ENCODE data around the gene FRMPD1.

FRMPD1 gene

DNA sequence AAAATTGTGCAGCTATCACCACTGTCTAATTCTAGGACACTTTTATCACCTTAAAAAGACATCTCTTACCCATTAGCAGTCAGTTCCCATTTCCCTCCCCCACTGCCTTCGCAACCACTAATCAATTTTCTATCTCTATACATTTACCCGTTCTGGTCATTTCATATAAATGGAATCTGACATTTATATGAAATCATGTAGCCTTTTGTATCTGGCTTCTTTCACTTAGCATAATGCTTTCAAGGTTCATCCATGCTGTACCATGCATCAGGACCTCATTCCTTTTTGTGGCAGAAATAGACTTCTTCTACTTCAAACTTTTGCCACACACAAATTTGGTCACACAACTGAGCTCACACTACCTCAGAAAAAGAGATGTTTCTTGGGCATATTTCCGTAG is 32.2 kb downstream of the FRMPD1 start:
- no peak for DNase-seq

DNA sequence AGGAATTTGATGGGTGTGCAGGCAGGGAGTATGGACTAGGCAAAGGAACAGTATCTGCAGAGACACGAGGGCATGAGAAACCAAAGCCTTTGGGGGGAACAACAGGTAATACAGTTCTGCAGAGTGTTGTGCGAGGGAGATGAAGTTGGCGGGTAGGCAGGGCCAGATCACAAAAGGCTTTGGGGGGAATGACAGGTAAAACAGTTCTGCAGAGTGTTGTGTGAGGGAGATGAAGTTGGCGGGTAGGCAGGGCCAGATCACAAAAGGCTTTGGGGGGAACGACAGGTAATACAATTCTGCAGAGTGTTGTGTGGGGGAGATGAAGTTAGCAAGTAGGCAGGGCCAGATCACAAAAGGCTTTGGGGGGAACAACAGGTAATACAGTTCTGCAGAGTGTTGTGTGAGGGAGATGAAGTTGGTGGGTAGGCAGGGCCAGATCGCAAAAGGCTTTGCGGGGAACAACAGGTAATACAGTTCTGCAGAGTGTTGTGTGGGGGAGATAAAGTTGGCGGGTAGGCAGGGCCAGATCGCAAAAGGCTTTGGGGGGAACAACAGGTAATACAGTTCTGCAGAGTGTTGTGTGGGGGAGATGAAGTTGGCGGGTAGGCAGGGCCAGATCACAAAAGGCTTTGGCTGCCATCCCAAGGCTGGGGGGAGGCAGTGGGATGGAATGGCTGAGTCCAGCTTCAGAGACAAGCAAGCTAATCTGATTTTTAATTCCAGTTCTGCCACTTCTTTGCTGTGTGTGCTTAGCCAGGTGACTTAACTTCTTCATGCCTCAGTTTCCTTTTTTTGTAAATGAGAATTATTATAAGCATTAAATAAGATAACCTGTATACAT is 33.0 kb downstream of the FRMPD1 start:
- DNase-seq: no peak

DNA sequence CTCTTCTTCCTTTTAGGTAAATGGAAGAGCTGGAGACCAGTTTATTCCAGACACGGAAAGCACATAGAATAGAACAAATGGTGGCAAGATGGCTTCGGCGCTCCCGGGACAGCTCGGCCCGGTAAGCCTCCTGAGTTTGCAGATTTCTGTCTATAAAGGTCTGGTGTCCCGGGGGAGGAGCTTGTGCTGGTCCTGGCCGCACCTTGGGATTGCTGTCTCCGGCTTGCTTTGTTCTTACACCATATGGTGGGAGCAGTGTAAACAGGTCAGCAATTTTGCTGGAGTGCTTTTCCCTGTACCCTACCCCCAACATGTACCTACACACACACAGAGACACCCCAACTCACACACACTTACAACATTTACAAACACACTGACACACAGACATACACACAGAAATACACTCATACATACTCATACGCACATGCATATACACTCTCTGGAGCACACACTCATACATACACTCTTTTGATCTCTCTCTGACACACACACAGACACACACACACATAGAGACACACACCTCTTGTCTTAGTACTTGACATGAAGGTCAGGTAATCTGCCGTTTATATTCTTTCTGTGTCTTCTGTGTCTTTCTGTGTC is 42.0 kb downstream of the FRMPD1 start:
- DNase-seq: no peak

DNA sequence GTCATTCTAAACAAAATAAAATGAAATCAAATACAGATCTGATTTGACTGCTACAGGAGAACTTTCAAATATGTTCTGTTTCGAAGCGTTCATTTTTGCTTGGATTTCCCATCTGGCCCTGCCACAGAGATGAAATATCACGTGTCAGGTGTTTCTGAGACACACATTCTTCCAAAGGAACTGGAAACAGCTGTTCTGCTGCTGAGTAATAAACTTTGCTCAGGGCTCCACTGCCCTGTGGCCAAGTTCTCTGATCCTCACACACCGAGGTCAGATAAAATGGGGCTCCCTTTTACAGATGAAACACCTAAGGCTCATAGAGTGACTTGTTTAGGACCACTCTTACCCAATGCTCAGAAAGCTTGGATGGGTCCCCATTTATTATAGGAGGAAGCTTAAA is 42.5 kb downstream of the FRMPD1 start:
- no peak for DNase-seq

DNA sequence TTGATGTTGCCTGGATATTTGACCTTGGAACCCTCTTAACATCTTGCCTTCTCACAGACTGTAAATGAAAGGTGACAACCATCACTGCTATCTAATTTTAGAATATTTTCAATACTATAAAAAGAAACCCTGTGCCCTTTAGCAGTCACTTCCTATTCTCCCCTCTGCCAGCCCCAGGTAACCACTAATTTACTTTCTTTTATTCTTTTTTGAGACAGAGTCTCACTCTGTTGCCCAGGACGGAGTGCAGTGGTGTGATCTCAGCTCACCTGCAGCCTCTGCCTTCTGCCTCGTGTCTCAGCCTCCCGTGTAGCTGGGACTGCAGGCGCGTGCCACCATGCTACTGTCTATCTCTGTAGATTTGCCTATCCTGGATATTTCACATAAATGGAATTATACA is 43.6 kb downstream of the FRMPD1 start:
- DNase-seq: no peak

DNA sequence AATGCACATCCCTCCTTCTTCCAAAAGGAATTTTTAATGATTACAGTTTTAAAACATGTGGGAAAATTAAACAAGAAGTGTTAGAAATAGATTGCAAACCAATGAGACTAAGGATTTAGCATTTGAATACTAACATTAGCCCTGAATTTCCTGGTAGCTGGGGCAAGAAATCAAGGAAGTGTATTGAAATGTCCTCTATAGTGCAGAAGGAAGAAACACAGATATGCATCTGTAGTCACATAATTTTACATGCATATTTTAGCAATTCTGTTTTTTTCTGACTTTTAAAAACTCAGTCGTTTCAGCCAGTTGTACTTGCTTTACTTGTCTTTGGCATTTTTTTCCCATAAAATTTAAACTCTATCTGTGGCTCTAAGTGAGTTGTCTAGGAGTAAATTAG is 45.8 kb downstream of the FRMPD1 start:
- DNase-seq: no peak

DNA sequence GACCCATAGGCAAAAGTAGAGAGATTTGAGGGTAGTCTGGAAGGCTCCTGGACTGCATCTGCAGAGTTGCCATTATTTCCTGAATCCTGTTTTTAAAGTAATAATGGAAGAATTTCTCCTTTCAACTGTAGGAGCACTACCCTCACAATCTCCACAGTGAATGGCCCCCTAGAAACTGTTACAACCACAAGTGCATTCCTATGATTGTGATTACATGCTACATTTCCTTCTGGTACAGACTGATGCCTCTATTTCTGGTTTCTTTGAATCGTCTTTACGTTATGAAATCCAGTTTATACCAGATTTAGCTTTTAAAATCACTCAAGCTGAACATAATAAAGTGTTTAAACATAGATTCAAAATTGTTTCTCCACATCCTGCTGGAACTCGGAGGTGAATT is 49.4 kb downstream of the FRMPD1 start:
- DNase-seq: no peak

DNA sequence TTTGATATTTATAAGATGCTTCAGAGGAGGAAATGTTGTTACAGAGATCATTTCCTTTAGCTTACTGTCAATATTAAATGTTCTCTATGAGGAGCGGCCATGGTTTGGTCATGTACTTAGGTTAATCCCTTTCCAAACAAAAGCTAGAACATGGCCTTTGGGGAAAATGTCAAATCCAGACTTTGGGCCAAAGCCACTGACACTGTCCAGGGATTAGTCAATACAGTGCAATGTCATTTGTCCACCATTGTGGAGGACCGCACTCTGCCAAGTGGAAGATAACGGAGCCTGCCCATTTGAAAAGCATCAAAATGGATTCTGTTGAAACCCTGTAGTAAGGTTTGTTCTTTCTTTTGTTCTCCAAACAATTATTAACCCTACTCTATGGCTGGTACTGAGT is 50.1 kb downstream of the FRMPD1 start:
- no peak for DNase-seq

DNA sequence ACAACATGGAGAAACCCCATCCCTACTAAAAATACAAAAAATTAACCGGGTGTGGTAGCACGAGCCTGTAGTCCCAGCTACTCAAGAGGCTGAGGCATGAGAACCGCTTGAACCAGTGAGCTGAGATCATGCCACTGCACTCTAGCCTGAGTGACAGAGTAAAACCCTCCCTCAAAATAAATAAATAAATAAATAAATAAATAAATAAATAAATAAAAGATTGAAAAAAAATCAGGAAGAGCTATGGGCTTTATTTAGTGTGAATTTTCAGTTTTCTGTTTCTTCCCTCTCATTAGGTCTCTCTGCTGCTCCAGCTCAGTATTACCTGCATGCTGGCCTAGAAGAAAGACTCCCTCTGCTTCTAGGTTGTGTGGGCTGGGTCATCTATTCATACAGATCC is 55.0 kb downstream of the FRMPD1 start:
- DNase-seq: no peak

DNA sequence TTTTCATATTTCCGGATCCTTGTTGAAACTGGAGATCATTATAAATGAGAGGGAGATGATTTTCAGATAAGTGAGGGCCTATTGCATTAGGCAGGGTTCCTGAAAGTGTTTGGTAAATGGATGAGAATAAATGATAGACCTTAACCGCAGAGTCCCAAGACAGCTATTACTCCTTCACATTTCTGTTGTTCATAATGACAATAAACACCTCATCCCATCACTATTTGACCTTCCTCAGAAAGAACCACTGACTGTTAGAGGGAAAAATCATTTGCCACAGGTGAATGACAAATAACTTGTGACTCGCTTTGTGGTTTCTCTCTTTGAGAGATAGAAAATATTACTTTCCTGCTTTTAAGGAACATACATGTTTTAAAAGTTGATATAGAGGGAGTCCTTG is 55.5 kb downstream of the FRMPD1 start:
- DNase-seq: no peak

DNA sequence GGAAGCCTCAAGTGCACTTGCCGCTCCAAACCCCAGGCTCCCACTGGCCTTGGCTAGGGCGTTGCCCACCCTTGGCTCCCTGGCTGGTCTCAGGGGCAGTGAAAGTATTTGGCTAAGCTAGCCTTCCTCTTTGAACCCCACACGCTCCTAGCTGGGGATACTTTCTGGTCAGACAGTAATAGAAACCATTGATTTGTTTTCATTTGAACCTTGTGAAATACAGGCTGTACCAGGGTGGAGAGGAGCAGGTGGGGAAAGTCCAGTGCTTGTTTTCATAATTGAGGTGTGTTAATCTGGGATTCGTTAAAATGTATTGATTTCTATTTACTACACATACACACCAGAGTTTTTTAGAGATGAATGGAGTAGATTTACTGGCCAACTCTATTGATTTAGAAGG is 57.0 kb downstream of the FRMPD1 start:
- DNase-seq: no peak

DNA sequence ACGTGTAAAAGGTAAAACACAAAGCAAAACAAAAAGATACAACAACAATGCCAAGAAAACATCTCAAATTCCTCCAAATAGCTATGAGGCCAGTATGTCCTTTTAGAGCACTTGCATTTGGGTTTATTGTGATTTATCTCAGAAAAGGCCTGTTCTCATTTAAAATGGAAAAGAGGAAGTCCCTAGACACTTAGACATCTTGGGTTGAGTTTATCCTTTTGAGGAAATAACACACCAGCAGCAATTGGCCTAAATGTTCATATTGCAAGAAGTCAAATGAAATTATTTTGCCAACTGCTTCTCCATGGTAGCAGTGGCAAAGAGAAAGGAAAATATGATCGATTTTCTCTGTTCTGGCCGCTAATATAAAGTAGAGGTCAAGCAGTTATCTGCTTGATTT is 59.3 kb downstream of the FRMPD1 start:
- no peak for DNase-seq

DNA sequence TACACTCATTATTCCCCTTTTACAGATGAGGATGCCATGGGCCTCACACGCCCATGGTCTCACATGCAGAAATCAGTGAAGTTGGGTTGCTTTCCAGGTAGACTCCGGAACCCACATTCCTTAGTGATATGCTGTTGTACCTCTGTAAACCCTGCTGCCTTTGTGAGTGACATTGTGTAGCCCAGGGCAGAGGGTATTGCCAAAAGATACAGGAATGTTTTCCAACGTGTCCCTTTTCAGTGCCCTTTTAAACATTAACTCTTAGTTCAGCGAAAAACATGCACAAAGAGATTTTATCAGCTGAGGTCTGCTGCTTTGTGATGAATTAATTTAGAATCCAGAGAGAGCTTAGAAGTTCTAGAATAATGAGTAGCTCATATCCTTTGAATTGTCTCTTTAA is 64.5 kb downstream of the FRMPD1 start:
- DNase-seq: no peak

DNA sequence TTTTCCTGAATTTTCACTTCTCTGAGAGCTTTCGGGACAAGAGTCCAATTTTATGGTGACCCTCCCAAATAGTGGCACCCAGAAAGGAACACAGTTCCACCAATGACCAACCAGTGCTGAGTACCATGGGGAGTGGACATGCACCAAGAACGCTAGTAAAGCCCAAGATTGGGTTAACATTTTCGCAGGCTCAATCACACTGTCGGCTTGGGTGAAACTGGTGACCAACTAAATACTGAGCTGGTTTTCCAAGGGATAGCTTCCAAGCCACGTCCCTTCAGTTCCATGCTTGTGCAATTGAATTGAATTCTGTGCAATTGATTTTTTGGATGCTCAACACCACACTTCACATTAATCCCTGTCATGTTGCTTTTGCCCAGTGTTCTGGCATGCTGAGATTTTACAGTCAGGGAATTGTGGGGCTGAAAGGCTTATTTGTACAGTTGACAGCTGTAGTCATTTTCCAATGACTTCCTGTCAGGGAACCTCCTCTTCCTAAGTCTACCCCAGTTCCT is 65.3 kb downstream of the FRMPD1 start:
- DNase-seq: no peak

DNA sequence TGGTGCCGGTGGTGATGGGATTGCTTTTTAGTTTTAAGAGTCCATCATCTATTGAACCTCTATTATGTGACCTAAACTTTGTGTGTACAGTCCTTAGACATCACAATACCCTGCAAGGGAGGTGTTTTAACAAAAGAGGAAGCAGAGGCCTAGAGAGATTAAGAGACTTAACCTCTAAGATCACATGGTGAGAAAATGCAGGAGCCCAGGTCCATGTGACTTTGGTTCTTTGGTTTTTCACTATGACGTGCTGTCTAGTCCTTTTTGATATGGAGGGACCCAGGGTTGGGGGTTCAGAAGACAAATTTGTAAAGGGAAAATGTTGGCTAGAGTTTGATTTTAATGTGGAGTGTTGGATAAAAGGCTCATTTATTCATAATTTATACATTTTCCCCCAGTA is 68.8 kb downstream of the FRMPD1 start:
- no peak for DNase-seq

DNA sequence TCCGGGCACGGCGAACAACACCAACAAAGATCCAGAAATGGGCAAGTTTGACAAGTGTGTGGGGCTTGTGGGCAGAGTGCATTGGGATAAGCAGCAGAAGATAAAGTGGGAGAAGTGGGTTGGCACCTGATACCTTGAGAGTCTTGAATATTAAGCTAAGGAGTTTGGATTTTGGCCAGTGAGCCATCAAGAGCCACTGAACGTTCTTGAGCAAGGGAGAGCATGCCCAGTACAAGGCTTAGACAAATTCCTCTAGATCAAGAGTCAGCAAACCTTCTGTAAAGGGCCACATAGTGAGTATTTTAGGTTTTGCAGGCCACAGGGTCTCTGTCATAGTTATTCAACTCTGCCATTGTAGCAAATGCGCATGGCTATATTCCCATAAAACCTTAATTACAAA is 76.3 kb downstream of the FRMPD1 start:
- no peak for DNase-seq

DNA sequence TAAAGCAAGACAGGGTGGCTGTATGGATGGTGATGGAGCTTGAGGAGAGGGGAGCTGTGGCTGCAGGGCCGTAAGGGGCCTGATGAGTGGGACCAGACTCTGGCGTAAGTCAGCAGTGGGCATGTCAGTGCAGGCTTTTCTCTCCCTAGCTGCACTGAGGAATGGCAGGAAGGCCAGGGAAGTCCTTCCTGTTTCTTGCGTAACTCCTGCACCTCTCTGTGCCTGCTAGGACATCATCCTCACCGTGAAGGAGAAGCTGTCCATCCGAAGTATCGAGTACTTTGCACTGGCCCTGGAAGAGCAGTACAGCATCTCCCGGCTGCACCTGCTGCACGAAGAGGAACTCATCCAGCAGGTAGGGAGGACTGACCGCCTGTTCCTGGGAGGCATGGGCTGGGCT is 78.7 kb downstream of the FRMPD1 start:
- DNase-seq: no peak

DNA sequence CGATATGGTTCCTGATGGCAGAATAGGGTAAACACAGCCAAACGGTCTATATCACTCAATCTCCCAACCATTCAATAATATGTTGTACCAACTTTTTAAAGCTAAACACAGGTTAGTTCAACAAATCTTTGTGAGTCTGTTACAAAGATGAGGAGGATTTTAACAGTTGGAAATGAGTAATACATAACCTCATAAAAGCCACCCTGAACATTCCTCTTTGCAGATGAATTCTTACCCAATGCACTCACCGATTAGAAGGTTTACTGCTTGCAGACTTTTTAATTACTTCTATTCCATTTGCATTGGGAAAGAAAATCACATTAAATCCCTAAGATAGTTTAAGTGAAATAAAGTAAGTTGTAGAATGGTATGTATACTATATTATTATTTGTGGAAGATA is 79.5 kb downstream of the FRMPD1 start:
- DNase-seq: no peak

DNA sequence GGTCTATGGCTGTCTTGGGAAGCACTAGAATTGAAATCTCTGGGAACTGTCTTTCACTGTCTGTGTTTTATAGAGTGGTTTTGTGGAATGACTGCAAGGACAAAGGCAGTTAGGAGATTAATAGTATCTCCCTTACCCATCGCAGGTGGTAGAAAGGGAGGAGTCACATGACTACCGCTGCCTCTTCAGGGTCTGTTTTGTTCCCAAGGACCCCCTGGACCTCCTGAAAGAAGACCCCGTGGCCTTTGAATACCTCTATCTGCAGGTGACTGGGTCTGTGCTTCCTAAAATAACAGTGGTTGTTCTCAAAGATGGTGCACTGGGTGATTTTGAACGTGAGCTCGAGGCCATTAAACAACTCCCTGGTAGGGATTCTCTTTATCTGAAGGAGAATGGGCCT is 80.1 kb downstream of the FRMPD1 start:
- no peak for DNase-seq

DNA sequence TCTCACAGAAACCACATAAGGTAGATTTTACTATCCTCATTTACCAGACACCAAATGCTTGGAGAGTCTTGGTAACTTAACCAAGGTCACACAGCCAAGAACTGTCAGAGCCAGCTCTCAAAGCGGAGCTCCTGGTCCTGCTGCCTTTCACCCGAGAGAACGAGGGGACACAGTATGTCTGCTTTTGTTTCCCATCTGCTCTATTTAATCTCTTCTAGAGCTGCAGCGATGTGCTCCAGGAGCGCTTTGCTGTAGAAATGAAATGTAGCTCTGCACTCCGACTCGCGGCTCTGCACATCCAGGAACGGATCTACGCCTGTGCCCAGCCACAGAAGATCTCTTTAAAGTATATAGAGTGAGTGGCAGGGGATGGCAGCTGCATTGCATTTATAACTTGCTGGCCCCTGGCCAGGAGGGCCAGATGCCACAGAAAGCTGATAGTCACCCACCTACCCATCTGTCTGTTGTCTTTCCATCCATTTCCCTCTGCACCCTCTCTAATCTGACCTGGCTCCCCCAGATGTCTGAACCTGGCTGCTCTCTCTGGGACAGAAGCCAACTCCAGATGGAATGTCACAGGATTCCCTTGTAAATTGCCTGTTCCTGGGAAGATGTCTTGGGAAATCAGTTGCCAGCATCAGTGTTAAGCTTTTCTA is 81.5 kb downstream of the FRMPD1 start:
- no peak for DNase-seq

DNA sequence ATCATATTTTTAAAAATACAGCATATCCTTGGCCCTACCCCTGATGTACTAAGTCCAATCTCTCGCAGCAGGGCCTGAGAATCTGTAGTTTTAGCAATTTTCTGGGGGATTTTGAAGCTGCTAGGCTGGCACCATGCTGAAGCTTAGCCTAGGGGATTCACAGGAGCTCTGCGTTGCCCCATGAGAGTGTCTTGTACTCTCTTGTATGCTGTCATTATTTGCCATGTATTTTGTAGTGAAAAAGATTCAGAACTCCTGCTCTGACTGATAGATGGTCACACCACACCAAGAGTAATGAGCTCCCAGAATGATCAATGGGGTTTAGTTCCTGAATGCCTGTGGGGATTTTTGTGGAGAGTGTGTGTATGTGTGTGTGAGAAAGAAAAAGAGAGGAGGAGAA is 82.2 kb downstream of the FRMPD1 start:
- DNase-seq: no peak

DNA sequence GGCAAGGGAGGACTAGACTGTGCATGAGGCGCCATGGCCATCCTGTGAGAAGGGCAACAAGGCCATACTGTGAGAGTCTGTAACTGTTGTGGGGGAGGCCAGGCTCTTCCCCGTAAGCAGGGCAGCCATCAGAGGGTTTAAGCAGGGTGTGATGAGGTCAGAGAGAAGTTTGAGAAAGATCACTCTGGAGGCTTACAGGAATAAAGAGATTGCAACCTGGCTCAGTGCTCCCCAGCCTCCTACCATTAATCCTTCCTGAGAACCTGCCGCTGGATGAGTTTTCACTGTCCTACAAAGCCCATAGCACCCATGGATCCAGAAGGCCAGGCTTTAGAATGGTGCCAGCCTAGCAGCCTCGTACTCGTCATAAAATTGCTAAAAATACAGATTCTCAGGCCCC is 88.5 kb downstream of the FRMPD1 start:
- DNase-seq: no peak

DNA sequence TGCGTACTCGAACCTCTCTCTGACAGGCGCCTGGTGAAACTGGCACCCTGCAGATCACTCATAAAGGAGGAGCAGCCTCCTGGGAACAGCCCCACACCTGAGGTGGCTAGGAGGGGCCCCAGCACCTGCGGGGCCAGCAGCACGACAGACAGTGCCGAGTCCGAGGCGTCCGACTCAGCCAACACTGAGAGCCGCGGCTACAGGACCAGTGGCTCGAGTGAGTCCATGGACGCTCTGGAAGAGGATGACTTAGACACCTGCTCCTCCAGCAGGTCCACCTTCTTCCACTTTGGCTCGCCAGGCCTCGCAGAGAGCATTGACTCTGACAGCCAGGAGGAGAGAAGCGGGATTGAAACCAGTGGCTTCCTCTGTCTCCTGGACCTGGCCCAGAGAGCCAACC is 89.4 kb downstream of the FRMPD1 start:
- DNase-seq: no peak

DNA sequence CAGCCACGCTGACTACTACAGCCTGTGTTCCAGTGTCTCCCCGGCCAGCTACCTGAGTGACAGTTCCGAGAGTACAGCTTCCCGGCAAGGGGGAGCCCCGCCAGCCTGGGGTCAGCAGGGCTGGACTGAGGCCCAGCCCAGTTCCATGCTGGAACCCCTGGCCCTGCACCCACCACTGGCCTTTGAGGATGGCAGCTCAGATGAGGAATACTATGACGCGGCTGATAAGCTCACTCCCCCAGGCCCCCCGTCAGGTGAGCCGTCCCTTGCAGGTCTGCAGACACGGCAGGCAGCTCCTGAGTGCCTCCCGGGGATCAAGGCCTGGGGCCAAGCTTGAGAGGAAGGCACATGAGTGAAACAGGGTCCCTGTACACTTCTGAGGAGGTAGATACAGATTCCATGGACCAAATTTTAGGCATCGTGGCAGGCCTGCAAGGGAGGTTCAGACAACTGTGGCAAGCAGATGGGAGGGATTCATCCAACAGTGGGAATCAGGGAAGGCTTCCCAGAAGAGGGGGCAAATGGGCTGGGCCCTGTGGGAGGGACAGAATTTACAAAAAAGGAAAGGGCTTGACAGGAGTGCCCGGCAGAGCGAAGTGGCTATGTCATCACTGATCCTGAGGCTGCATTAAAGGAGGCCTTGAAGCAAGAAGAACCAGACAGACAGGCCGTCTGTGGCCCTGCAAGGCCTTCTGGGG is 90.0 kb downstream of the FRMPD1 start:
- no peak for DNase-seq
